SK-N-SH (cell line): Measurements from ENCODE around the gene ZNF641. TPM values are rescaled to one million over a fixed set of nuclear protein-coding genes. Genes with fewer than 3 reads are reported as not detected.

ENCODE experiments used
- CTCF ChIA-PET: fragments of 300-600, 350-600 bp; formaldehyde crosslinking; extraction: SDS; loops from one replicate; lab custom pipeline; 2021; lab: Yijun Ruan, JAX
- POLR2A ChIA-PET: fragments of 350-600 bp; sonication (Branson Sonifier 250); formaldehyde crosslinking; extraction: SDS; loops from one replicate; lab custom pipeline; 2020; ENCODE audit warnings: antibody characterized with exemption, inconsistent platforms; lab: Yijun Ruan, JAX
- DNase-seq: peaks from one replicate; pipeline ENCODE4 v3.0.0; 2012
- H2AFZ ChIP-seq: fragments of 200-600 bp; sonication (generic); 2 replicates; pipeline ENCODE4 v1.8.1; 2016; ENCODE audit warnings: antibody characterized with exemption, mild to moderate bottlenecking, low read depth
- H3F3A ChIP-seq: fragments of 200-600 bp; sonication (generic); replicated peaks from 2 replicates; pipeline ENCODE3; 2016; ENCODE audit warnings: antibody characterized with exemption, mild to moderate bottlenecking; ENCODE audit not compliant: insufficient read depth
- H3K27ac ChIP-seq, 2 experiments: fragments of 200-500 bp in 1 of 2; fragments of 200-600 bp in 1 of 2; sonication (Bioruptor generic) in 1 of 2; sonication (generic), shearing (Covaris generic) in 1 of 2; 2 replicates each; pipeline versions ENCODE4 v1.5.1 to v1.6.1; 2014 to 2016; ENCODE audit warnings: low read depth in 2 of 2, inconsistent platforms in 1 of 2, low read length in 1 of 2, mild to moderate bottlenecking in 1 of 2, mixed read lengths in 1 of 2
- H3K27me3 ChIP-seq: fragments of 200-600 bp; sonication (generic), shearing (Covaris generic); 2 replicates; pipeline ENCODE4 v1.6.1; 2016; ENCODE audit warnings: mixed run types; ENCODE audit not compliant: insufficient read depth
- H3K36me3 ChIP-seq, 2 experiments: fragments of 200-500 bp in 1 of 2; fragments of 200-600 bp in 1 of 2; sonication (Bioruptor generic) in 1 of 2; sonication (generic) in 1 of 2; replicated peaks in 1 of 2; 2 replicates each; pipeline versions ENCODE3 to v1.5.1; 2014 to 2016; ENCODE audit warnings: low read length in 1 of 2, mild to moderate bottlenecking in 1 of 2; ENCODE audit not compliant: insufficient read depth in 2 of 2, control insufficient read depth in 1 of 2
- H3K4me1 ChIP-seq, 2 experiments: fragments of 200-500 bp in 1 of 2; fragments of 200-600 bp in 1 of 2; sonication (Bioruptor generic) in 1 of 2; sonication (generic), shearing (Covaris generic) in 1 of 2; 2 replicates each; pipeline versions ENCODE4 v1.5.1 to v1.6.1; 2014 to 2016; ENCODE audit warnings: low read depth in 1 of 2, low read length in 1 of 2, mixed run types in 1 of 2; ENCODE audit not compliant: insufficient read depth in 2 of 2, control insufficient read depth in 1 of 2
- H3K4me2 ChIP-seq: fragments of 200-600 bp; sonication (generic), shearing (Covaris generic); 2 replicates; pipeline ENCODE4 v1.6.1; 2017; ENCODE audit warnings: mixed run types
- H3K4me3 ChIP-seq, 2 experiments: fragments of 200-500 bp in 1 of 2; fragments of 200-600 bp in 1 of 2; sonication (Bioruptor generic) in 1 of 2; sonication (generic), shearing (Covaris generic) in 1 of 2; 2 replicates each; pipeline versions ENCODE4 v1.5.1 to v1.8.1; 2014 to 2016; ENCODE audit warnings: low read depth in 2 of 2, inconsistent platforms in 1 of 2, low read length in 1 of 2, mild to moderate bottlenecking in 1 of 2, mixed read lengths in 1 of 2, moderate library complexity in 1 of 2
- H3K79me2 ChIP-seq: fragments of 200-600 bp; sonication (generic); 2 replicates; pipeline ENCODE4 v1.8.1; 2017; ENCODE audit warnings: mild to moderate bottlenecking; ENCODE audit not compliant: insufficient read depth
- H3K9ac ChIP-seq: fragments of 200-600 bp; sonication (generic); 2 replicates; pipeline ENCODE4 v1.6.1; 2017; ENCODE audit warnings: mixed run types
- H3K9me2 ChIP-seq: fragments of 200-600 bp; sonication (generic); 2 replicates; pipeline ENCODE4 v1.6.1; 2017; ENCODE audit warnings: mixed run types
- H3K9me3 ChIP-seq: fragments of 200-600 bp; sonication (generic); 2 replicates; pipeline ENCODE4 v1.6.1; 2017; ENCODE audit warnings: mixed run types, mild to moderate bottlenecking, moderate library complexity
- H4K20me1 ChIP-seq: fragments of 200-600 bp; sonication (generic); 2 replicates; pipeline ENCODE4 v1.6.1; 2017; ENCODE audit warnings: mild to moderate bottlenecking, mixed run types; ENCODE audit not compliant: insufficient read depth
- EP300 ChIP-seq, 2 experiments: IDR thresholded peaks; 2 replicates each; pipeline versions ENCODE4 v1.4.0 to v1.6.1; 2012; ENCODE audit warnings: borderline replicate concordance in 1 of 2, low read depth in 1 of 2, low read length in 1 of 2
- EZH2phosphoT487 ChIP-seq: fragments of 200-600 bp; sonication (generic); IDR thresholded peaks from 2 replicates; pipeline ENCODE4 v1.6.1; 2017; ENCODE audit warnings: low read depth, mixed run types, mild to moderate bottlenecking, antibody characterized with exemption, moderate library complexity, borderline replicate concordance
- FOSL2 ChIP-seq: IDR thresholded peaks from 2 replicates; pipeline ENCODE4 v1.4.0; 2012; ENCODE audit warnings: low read depth, mild to moderate bottlenecking, moderate library complexity, borderline replicate concordance
- FOXJ3 ChIP-seq: sonication (generic); formaldehyde crosslinking; IDR thresholded peaks from 2 replicates; pipeline ENCODE4 v1.5.1; 2020; ENCODE audit warnings: mild to moderate bottlenecking, missing genetic modification reagents
- GATA2 ChIP-seq: sonication (generic); formaldehyde crosslinking; IDR thresholded peaks from 2 replicates; pipeline ENCODE4 v1.5.0; 2020; ENCODE audit warnings: mild to moderate bottlenecking, missing genetic modification reagents
- MAX ChIP-seq: IDR thresholded peaks from 2 replicates; pipeline ENCODE4 v1.4.0; 2012; ENCODE audit warnings: low read depth
- MXI1 ChIP-seq: IDR thresholded peaks from 2 replicates; pipeline ENCODE4 v1.6.1; 2012; ENCODE audit warnings: mild to moderate bottlenecking, low read depth, low read length, improper control_type of control experiment
- REST ChIP-seq: IDR thresholded peaks from 2 replicates; pipeline ENCODE4 v1.6.1; 2012; ENCODE audit warnings: mild to moderate bottlenecking, low read depth, low read length, moderate library complexity
- RXRA ChIP-seq: IDR thresholded peaks from 2 replicates; pipeline ENCODE4 v1.4.0; 2012; ENCODE audit warnings: low read depth, mild to moderate bottlenecking, borderline replicate concordance
- SIN3A ChIP-seq: IDR thresholded peaks from 2 replicates; pipeline ENCODE4 v1.6.1; 2012; ENCODE audit warnings: low read depth, mild to moderate bottlenecking, low read length, moderate library complexity, borderline replicate concordance
- TAF1 ChIP-seq: IDR thresholded peaks from 2 replicates; pipeline ENCODE4 v1.6.1; 2012; ENCODE audit warnings: low read depth, mild to moderate bottlenecking, low read length, moderate library complexity, borderline replicate concordance
- USF1 ChIP-seq: IDR thresholded peaks from 2 replicates; pipeline ENCODE4 v1.4.0; 2012; ENCODE audit warnings: low read depth, borderline replicate concordance
- YY1 ChIP-seq: IDR thresholded peaks from 2 replicates; pipeline ENCODE4 v1.4.0; 2012; ENCODE audit warnings: low read depth, mild to moderate bottlenecking
- WGBS: methylation state at CpG from one replicate; pipeline ENCODE4 v1.1.6; 2017; ENCODE audit warnings: low lambda C conversion rate; 5-methylcytosine and 5-hydroxymethylcytosine counted together
- polyA plus RNA-seq, 3 experiments: library from polyadenylated mRNA; depleted of rRNA; stranded (reverse); fragments of >200 nt; gene quantifications; 2 replicates each; pipeline ENCODE4 v1.2.3, GENCODE V29; 2012

ZNF641 gene
- polyA plus RNA-seq, 1 of the 3 experiments (the other 2 are of a cell fraction), result 1.9 TPM

GRCh38 chr12:48379794-48380193 is 29.1 kb upstream of the ZNF641 start (continued):
- TF ChIP-seq EP300 (IDR thresholded peaks at IDR 0.05; ENCODE audit: borderline replicate concordance in 1 of 2, low read depth in 1 of 2, low read length in 1 of 2) (no peak), TAF1 (no peak), FOSL2 (no peak)

GRCh38 chr12:48377646-48378045 is 26.9 kb upstream of the ZNF641 start:
- DNase-seq, result no peak
- TF ChIP-seq YY1 (no peak), REST (no peak), GATA2 (CRISPR knock-in tag) (no peak), EZH2phosphoT487 (no peak), MAX (no peak), TAF1 (no peak), USF1 (no peak), RXRA (no peak), SIN3A (no peak), MXI1 (no peak), FOXJ3 (CRISPR knock-in tag) (no peak)
- Histone ChIP-seq H3K27ac (no peak overlapping the region), H4K20me1 (no peaks in the 10 kb centered on the region), H3K4me1 (no peaks in the 10 kb centered on the region), H3K9ac (no peak overlapping the region), H3K4me2 (no peak overlapping the region), H3K36me3 (no peaks in the 10 kb centered on the region), H3K9me2 (no peaks in the 10 kb centered on the region), H3F3A (no peaks in the 10 kb centered on the region), H3K9me3 (no peaks in the 10 kb centered on the region), H3K4me3 (no peak overlapping the region), H3K79me2 (no peaks in the 10 kb centered on the region), H3K27me3 (no peaks in the 10 kb centered on the region), H2AFZ (no peak overlapping the region)
- ChIA-PET POLR2A (no interaction called here), CTCF (interaction anchor here (0.6 kb wide), 1 partner anchor 105 kb away, joined by 3 read pairs; the partner anchor contains the start of gene C12orf54)
- WGBS, result 0% methylated on average over 2 of the region's 2 CpGs
